ENCODE measurements around the gene MTFR1L. TPM values are rescaled to one million over a fixed set of nuclear protein-coding genes. Genes with fewer than 3 reads are reported as not detected.

MTFR1L gene
- total RNA-seq, 1 donor from 2014 or later, result 55.0 TPM

DNA sequence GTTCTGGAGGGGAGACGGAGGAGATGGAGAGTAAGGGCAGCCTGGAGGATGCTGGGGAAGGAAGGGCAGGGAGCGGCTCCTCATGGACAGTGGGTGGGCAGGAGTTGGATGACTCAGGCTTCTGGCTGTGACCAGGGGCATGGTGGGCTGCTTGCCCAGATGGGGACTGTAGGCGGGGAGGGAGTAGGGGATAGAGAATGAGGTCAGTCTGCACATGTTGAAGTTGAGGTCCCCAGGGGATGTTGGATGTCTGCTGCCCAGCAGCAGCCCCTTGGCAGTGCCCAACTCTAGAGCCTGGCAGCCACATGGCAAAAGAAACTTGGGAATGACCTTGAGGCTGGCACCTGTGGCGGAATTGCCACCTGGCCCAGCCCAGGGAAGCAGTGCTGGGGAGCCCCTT, 13.3 kb upstream of the MTFR1L start:
- TF ChIP-seq CTCF (IDR thresholded peaks at IDR 0.05; ENCODE audit: unreplicated experiment), result no peak
- H3K27me3 Mint-ChIP-seq, result no peaks in the 10 kb centered on the region
- H3K36me3 Mint-ChIP-seq (ENCODE audit: insufficient read depth), result peaks cover 4% of the 10 kb centered on the region
- H3K9me3 Mint-ChIP-seq (ENCODE audit: low read depth), result no peaks in the 10 kb centered on the region
- no peak overlapping the region for H3K27ac Mint-ChIP-seq
- H3K4me3 Mint-ChIP-seq (ENCODE audit: low read depth), result no peak overlapping the region
- peaks cover 3% of the 10 kb centered on the region for H3K4me1 Mint-ChIP-seq (ENCODE audit: low read depth)
- no peak for DNase-seq (ENCODE audit: low spot score, unreplicated experiment)

GRCh38 chr1:25807480-25808390, 12.0 kb upstream of the MTFR1L start:
- Mint-ChIP-seq H3K4me1 (ENCODE audit: low read depth) (peaks cover 2% of the 10 kb centered on the region), H3K9me3 (ENCODE audit: low read depth) (no peaks in the 10 kb centered on the region), H3K4me3 (ENCODE audit: low read depth) (no peak overlapping the region), H3K27me3 (no peaks in the 10 kb centered on the region), H3K36me3 (ENCODE audit: insufficient read depth) (peaks cover 4% of the 10 kb centered on the region), H3K27ac (no peak overlapping the region)
- DNase-seq (ENCODE audit: low spot score, unreplicated experiment), result no peak
- no peak for TF ChIP-seq CTCF (IDR thresholded peaks at IDR 0.05; ENCODE audit: unreplicated experiment)

GRCh38 chr1:25808481-25809244, 11.1 kb upstream of the MTFR1L start:
- Mint-ChIP-seq H3K36me3 (ENCODE audit: insufficient read depth) (peaks cover 4% of the 10 kb centered on the region), H3K4me3 (ENCODE audit: low read depth) (no peak overlapping the region), H3K27ac (no peak overlapping the region), H3K27me3 (no peaks in the 10 kb centered on the region), H3K4me1 (ENCODE audit: low read depth) (no peaks in the 10 kb centered on the region), H3K9me3 (ENCODE audit: low read depth) (no peaks in the 10 kb centered on the region)
- DNase-seq (ENCODE audit: low spot score, unreplicated experiment), result no peak
- TF ChIP-seq CTCF (IDR thresholded peaks at IDR 0.05; ENCODE audit: unreplicated experiment), result no peak

GRCh38 chr1:25809283-25809926, 10.3 kb upstream of the MTFR1L start:
- Mint-ChIP-seq H3K4me1 (ENCODE audit: low read depth) (no peaks in the 10 kb centered on the region), H3K27ac (no peak overlapping the region), H3K27me3 (no peaks in the 10 kb centered on the region), H3K4me3 (ENCODE audit: low read depth) (no peak overlapping the region), H3K36me3 (ENCODE audit: insufficient read depth) (peaks cover 4% of the 10 kb centered on the region), H3K9me3 (ENCODE audit: low read depth) (no peaks in the 10 kb centered on the region)
- TF ChIP-seq CTCF (IDR thresholded peaks at IDR 0.05; ENCODE audit: unreplicated experiment), result no peak
- no peak for DNase-seq (ENCODE audit: low spot score, unreplicated experiment)

DNA sequence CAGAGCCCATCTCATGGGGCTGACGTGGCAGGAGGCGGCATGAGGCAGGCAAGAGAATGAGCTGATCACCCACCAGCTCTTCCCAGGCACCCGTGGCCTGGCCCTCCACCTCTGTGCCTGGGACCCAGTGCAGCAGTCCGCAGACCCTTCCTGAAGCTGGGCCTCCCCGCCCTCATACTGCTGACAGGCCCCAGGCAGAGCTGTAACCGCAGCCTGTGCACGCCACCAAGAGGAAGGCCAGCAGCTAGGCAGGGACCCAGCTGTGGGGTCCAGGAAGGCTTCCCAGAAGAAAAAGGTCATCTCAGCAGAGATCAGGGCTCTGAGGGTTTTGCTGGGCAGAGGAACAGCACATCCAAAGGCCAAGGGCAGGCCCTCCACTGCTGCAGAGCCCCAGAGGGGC, 9.8 kb upstream of the MTFR1L start:
- DNase-seq (ENCODE audit: low spot score, unreplicated experiment), result no peak
- Mint-ChIP-seq H3K27me3 (no peaks in the 10 kb centered on the region), H3K27ac (no peak overlapping the region), H3K4me1 (ENCODE audit: low read depth) (no peaks in the 10 kb centered on the region), H3K9me3 (ENCODE audit: low read depth) (no peaks in the 10 kb centered on the region), H3K36me3 (ENCODE audit: insufficient read depth) (peaks cover 6% of the 10 kb centered on the region), H3K4me3 (ENCODE audit: low read depth) (no peak overlapping the region)
- no peak for TF ChIP-seq CTCF (IDR thresholded peaks at IDR 0.05; ENCODE audit: unreplicated experiment)

Data from progenitor cell of endocrine pancreas (in vitro differentiated cells).